GM19025 (cell line): ENCODE data around the gene OR8G5.
"Not testable (repeated sequence)": the region's sequence is repeated elsewhere in the genome, so short reads cannot be mapped to it uniquely, and the experiment has no call there.

Experiments
- ATAC-seq: cut with Tn5 transposase; IDR thresholded peaks from one replicate; pipeline ENCODE4 v1.9.1; 2021; ENCODE audit warnings: mild to moderate bottlenecking, low read depth, moderate library complexity; ENCODE audit not compliant: unreplicated experiment

The OR8G5 gene, protein sequence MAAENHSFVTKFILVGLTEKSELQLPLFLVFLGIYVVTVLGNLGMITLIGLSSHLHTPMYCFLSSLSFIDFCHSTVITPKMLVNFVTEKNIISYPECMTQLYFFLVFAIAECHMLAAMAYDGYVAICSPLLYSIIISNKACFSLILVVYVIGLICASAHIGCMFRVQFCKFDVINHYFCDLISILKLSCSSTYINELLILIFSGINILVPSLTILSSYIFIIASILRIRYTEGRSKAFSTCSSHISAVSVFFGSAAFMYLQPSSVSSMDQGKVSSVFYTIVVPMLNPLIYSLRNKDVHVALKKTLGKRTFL

DNA sequence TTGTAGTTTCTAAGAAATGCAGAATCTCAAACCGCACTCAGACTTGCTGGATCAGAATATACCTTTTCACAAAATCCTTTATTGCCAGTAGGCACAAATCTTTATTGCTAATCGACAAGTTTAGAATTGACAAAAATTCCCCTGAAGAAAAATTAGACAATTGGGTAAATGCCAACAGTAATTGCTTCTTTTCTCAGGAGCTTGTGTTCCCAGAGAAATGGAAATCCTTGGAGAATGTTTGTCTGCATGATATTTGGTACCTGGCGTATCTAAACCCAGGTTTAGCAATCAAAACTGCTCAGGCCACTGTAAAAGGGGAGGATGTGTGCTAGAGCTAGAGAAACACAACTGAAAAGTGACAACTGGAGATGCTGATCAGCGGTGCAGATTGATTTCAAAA, at the start of gene OR8G5:
OR8G5 (plus strand) TSS at position 301 of the 400 bp plus-strand sequence. CDS start 8,556 bp downstream, outside the sequence.
- ATAC-seq, result no peak

DNA sequence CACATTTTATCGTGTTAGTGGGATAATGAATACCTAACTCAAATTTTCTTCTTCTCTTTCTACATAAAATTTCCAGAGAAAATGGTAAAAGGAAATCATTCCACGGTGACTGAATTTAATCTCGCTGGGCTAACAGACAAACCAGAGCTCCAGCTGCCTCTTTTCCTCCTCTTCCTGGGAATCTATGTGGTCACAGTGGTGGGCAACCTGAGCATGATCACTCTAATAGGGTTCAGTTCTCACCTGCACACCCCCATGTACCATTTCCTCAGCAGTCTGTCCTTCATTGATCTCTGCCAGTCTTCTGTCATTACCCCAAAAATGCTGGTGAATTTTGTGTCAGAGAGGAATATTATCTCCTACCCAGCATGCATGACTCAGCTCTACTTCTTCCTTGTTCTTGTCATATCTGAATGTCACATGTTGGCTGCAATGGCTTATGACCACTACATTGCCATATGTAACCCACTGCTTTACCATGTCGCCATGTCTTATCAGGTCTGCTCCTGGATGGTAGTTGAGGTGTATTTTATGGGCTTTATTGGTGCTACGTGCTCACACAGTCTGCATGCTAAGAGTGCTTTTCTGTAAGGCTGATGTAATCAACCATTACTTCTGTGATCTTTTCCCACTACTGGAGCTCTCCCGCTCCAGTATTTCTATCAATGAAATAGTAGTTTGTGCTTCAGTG, 48.9 kb upstream of the OR8G5 start:
- ATAC-seq, result no peak

DNA sequence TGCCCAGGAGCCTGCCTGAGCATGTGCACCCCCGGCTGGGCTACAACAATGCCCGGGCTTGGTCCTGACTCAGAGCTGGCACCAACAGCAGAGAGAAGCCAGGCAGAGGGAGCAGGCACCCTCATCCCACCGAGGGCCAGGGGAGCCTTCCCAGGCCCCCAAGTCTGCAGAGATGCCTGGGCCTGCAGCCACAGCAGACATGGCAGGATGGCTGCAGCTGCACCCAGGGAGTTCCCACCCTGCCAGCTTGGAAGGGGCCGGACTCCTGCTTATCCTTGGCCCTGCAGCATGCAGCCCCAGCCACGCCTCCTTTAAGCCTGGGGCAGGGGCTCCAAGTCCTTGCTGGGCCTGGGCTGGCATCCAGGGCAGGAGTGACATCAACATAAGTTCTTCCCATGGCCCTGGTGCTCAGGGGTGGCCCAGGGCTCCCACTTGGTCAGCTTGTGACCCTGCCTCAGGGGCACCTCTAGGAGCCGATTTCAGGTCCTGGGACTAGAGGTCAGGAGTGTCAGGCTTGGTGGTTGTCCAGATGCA, 46.3 kb upstream of the OR8G5 start:
- ATAC-seq, result no peak

DNA sequence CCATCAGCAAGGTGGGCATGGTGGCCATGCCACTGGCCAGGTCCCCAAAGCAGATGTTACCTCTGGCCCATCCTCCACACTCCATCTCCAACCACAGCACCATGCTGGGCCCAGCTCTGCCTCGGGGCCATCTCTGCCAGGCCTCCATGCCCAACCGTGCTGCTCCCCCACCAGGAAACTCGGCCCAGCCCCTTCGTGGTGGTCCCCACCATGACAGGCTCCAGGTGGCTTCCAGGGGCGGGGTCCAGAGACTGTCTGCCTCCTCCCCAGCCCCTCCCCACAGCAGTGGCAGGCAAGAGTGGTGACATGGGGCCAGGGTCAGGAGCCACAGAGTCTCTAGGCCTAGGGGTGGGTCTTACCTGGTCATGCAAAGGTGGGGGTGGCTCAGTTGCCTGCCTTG, 45.8 kb upstream of the OR8G5 start:
- no peak for ATAC-seq

DNA sequence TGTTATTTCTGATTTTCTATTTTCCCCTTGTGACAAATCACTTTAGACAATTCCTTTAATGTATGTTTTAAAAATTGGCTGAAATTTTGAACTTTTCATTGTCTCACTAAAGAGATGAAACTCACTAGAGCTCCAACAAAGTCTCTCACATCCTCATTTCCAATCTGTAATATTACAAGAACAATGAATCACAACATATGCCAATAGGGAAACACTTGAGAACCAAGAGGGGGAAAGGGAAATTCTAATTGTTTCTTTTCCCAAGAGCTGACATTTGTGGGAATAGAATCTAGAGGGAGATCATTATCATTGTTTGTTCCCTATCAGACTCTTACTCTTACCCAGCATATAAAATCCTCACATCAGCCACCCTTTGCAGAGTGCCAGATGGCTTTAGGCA, 44.9 kb upstream of the OR8G5 start:
- no peak for ATAC-seq

DNA sequence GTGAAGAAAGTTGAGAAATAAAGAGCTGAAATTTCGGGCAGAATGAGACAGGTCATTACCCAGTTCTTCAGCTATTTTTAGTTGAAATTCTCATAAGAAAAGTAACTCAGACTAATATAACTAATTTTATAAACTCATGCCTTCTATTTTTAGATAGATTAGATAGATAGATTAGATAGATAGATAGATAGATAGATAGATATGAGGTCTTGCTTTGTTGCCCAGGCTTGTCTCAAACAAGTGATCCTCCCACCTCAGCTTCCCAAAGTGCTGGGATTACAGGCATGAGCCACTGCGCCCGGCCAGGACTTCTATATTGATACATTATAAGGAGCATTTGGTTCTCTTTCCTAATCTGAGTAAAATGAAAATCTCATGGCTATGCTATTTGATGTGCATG, 42.1 kb upstream of the OR8G5 start:
- no peak for ATAC-seq

DNA sequence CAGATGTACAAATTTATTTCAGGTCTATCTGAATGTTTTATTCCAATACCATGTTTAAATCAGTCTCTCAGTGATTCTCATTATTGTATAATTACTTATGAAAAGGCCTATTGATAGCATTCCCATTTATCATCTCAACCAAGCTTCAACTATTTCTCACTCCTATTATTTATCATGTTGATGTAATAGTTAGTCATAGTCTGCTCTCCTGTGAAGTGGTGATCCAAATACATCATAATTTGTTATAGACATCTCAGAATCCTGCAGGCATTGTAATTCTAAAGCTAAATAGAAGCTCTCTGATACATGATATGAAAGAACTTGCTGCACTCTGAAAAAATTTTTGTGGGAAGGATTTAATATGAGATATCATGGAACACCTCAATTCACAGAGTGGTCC, 37.0 kb upstream of the OR8G5 start:
- ATAC-seq, result no peak

DNA sequence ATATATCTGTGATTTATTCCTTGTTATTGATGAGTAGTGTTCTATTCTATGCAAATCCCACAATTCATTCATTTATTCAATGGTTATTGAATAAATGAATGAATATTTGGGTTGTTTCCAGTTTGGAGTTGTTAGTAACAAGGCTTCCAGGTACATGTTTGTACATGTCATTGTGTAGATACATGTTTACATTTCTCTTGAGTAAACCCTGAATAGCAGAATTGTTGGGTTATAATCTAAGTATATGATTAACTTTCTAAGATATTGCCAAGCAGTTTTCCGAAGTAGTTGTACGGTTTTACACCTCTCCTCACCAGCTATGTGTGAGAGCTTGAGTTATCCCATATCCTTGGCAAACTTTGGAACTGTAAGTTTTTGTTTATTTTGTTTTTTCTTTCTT, 33.8 kb upstream of the OR8G5 start:
- no peak for ATAC-seq

DNA sequence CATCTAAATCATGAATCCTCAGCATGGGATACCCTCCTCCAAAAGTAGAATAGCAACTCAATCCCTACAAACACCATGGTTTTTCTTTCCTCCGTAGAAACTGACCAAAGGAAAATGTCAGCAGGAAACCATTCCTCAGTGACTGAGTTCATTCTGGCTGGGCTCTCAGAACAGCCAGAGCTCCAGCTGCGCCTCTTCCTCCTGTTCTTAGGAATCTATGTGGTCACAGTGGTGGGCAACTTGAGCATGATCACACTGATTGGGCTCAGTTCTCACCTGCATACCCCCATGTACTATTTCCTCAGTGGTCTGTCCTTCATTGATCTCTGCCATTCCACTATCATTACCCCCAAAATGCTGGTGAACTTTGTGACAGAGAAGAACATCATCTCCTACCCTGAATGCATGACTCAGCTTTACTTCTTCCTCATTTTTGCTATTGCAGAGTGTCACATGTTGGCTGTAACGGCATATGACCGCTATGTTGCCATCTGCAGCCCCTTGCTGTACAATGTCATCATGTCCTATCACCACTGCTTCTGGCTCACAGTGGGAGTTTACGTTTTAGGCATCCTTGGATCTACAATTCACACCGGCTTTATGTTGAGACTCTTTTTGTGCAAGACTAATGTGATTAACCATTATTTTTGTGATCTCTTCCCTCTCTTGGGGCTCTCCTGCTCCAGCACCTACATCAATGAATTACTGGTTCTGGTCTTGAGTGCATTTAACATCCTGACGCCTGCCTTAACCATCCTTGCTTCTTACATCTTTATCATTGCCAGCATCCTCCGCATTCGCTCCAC, 31.4 kb upstream of the OR8G5 start:
- not testable (repeated sequence) for ATAC-seq

DNA sequence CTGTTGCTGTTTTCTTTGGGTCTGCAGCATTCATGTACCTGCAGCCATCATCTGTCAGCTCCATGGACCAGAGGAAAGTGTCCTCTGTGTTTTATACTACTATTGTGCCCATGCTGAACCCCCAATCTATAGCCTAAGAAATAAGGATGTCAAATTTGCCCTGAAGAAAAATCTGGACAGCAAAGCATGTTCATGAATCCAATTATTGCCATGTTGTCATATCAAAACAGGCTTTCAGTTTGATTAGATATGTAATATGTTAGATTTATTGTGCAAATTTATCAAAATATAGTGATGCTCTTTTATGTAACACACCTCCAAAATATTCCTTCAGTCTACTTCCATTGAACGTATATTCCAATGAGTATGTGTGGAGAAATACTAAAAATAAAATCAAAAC, 30.7 kb upstream of the OR8G5 start:
- ATAC-seq, result no peak

DNA sequence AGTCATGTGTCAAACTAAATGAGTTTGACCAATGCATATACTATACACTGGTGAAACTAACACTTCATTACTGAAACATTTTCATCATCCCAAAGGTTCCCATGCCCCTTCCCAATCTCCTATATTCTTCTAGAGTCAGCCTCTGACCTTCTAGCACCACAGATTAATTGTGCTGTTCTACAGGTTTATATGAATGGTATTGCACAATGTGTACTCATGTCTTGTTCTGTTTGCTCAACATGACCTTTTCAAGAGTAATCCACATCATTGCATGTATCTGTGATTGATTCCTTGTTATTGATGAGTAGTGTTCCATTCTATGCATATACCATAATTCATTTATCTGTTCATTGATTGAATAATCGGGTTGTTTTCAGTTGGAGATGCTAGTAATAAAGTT, 22.8 kb upstream of the OR8G5 start:
- ATAC-seq, result no peak

DNA sequence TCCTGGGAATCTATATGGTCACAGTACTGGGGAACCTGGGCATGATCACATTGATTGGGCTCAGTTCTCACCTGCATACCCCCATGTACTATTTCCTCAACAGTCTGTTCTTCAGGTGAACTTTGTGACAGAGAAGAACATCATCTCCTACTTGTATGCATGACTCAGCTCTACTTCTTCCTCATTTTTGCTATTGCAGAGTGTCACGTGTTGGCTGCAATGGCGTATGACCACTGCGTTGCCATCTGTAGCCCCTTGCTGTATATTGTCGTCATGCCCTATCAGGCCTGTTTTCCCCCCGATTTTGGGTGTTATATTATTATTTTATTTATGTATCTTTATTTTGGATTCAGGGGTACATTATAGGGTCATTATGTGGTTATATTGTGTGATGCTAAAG, 17.7 kb upstream of the OR8G5 start:
- ATAC-seq, result no peak

DNA sequence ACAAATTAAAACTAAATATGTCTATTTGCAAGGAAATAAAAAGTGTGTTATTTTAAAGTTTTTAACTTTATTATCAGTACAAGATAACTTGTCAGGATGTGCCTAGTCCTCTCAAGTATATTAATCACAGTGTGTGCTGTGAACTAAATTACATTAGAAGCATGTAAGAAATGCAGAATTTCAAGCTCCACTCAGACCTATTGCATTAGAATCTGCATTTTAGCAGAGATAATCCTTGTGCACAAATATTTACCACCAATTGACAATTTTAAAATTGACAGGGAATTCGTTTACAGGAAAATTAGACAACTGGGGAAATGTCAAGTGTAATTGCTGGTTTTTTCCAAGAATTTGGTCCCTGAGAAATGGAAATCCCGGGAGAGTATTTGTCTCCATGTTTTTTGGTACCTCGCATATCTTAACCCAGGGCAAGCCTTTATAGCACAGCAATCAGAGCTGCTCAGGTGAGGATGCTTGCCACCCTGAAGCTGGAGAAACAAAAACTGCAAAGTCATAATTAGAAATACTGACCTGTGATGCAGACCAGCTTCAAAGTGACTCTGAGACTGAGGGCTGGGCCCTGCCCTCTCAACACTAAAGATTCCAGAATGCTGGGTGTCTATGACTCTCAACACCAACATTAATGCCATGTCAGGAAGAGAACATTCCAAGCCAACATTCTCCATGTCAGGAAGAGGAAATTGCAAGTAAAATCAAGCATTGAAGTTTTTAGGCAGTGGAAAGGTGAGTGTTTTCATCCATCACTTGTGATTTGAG, 15.4 kb upstream of the OR8G5 start, which contains the start of gene OR8G1:
OR8G1 (plus strand) TSS at position 475 of the 777 bp plus-strand sequence. CDS start 8,581 bp downstream, outside the sequence.
- no peak for ATAC-seq

DNA sequence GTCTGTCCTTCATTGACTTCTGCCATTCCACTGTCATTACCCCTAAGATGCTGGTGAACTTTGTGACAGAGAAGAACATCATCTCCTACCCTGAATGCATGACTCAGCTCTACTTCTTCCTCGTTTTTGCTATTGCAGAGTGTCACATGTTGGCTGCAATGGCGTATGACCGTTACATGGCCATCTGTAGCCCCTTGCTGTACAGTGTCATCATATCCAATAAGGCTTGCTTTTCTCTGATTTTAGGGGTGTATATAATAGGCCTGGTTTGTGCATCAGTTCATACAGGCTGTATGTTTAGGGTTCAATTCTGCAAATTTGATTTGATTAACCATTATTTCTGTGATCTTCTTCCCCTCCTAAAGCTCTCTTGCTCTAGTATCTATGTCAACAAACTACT, 6.3 kb upstream of the OR8G5 start:
- not testable (repeated sequence) for ATAC-seq

DNA sequence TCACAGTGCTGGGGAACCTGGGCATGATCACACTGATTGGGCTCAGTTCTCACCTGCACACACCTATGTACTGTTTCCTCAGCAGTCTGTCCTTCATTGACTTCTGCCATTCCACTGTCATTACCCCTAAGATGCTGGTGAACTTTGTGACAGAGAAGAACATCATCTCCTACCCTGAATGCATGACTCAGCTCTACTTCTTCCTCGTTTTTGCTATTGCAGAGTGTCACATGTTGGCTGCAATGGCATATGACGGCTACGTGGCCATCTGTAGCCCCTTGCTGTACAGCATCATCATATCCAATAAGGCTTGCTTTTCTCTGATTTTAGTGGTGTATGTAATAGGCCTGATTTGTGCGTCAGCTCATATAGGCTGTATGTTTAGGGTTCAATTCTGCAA, 8.9 kb downstream of the OR8G5 start:
- not testable (repeated sequence) for ATAC-seq

DNA sequence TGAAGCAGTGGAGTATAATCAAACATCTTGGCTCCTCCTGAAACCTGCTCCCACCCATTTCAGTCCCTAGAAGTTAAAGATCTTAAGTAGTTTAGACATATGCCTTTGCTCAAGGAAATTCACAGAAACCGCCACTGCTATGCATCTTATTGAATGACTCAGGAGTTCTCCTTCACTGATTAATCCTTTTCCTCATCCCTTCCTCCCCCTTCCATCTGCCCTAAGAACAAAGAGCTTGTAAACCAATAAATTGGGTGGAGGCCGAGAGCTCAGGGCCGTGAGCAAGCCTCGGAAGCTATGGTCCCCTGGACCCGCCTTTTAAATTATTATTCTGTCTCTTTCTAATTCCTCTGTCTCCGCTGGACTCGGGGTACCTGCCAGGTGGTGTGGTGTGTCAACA, 14.7 kb downstream of the OR8G5 start:
- not testable (repeated sequence) for ATAC-seq

DNA sequence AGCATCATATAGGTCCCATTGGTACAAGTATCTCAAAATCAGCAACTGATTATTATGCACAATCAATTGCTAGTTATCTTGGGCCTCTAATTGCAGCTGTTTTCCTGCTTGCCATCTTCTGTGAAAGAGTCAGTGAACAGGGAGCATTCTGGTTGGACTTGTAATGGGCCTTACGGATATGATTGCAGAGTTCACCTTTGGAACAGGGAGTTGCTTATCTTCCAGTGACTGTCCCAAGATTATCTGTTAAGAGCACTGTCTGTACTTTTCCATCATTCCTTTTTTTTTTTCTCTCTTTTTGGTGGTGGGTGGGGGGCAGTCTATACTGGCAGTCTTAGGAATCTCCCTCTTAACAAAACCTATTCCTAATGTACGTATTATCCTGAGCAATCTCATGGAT, 17.8 kb downstream of the OR8G5 start:
- no peak for ATAC-seq

DNA sequence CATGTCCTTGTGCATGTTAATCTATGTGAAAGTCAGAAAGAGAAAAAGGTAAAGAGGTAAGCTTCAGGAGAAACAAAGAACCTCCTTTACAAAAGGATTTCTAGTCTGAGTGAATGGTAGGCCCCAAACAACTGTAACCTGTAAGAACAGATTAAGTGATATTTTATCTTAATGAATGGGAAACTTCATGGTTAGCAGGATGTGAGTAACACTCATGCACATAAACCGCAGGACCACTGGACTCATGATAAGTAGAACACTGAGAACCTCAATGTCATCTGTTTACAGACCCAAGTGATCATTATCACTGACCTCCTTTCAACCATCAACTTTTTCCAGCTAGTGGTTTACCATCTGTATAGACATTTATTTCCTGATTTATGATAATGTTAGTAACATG, 19.9 kb downstream of the OR8G5 start:
- ATAC-seq, result no peak

DNA sequence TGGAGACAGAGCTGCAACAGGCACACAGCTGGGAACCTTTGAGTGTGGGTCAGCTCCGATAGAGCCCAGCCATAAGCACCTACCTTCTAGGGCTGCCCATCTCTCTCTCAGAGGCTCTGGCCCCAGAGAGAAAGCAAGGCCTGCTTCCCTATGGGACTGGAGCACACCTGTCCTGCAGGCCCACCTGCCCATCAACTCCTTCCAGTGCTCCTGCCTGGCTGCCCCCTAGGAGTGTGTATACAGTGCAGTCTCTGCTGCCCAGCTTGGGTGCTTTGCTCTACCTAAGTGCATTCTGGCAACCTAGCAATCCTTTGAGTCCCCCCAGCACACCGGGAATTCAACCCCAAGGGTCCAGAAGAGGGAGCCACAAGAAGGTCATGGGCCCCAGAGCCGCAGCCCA, 21.0 kb downstream of the OR8G5 start:
- no peak for ATAC-seq

DNA sequence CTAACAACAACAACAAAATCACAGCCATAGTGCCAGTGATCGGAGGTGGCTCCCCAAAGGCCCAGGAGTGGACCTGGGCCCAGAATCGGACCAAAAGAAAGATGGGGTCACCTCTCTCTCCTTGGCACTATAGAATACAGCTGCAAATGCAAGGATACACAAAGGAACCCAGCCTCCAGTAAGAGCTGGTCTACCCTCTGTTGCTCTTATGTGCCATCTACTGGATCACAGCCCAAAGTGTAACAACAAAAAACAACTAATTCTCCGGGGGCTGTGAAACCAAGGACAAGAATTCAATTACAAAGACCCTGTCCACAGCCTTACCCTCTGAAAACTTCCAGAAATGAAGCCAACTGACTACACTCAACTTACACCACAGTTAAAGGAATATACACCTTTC, 21.6 kb downstream of the OR8G5 start:
- no peak for ATAC-seq
